HepG2 (cell line): ENCODE results near the gene CCDC142. TPM values are rescaled to one million over a fixed set of nuclear protein-coding genes. Genes with fewer than 3 reads are reported as not detected.
A peak's percentile ranks its signal among the peaks of the same experiment; 100 is the strongest.

ENCODE experiments used
- AKNA ChIP-seq: sonication (generic); formaldehyde crosslinking; IDR thresholded peaks from 2 replicates; pipeline ENCODE4 v1.4.0; 2020; ENCODE audit warnings: missing genetic modification reagents, borderline replicate concordance
- ARID3A ChIP-seq: IDR thresholded peaks from 2 replicates; pipeline ENCODE4 v1.6.1; 2012; ENCODE audit warnings: low read depth, low read length, improper control_type of control experiment
- ARNT2 ChIP-seq: sonication (generic); formaldehyde crosslinking; IDR thresholded peaks from 2 replicates; pipeline ENCODE4 v1.8.0; 2022; ENCODE audit warnings: mild to moderate bottlenecking, low read depth, missing genetic modification reagents, moderate library complexity
- CREM ChIP-seq, 2 experiments: sonication (generic) in 1 of 2; formaldehyde crosslinking in 1 of 2; IDR thresholded peaks; 2 replicates each; pipeline versions ENCODE4 v1.4.0 to v1.6.1; 2016 to 2020; ENCODE audit warnings: antibody characterized with exemption in 1 of 2, mild to moderate bottlenecking in 1 of 2, missing genetic modification reagents in 1 of 2
- LCORL ChIP-seq, 2 experiments: fragments of 450-650 bp in 1 of 2; sonication (generic) in 1 of 2; formaldehyde crosslinking in 1 of 2; IDR thresholded peaks; 2 replicates each; pipeline versions ENCODE4 v1.5.0 to v1.6.1; 2017 to 2020; ENCODE audit warnings: antibody characterized with exemption in 1 of 2, missing genetic modification reagents in 1 of 2
- MAZ ChIP-seq, 2 experiments: sonication (generic) in 1 of 2; formaldehyde crosslinking in 1 of 2; IDR thresholded peaks; 2 replicates each; pipeline versions ENCODE4 v1.5.0 to v1.6.1; 2012 to 2020; ENCODE audit warnings: low read depth in 2 of 2, mild to moderate bottlenecking in 2 of 2, borderline replicate concordance in 1 of 2, improper control_type of control experiment in 1 of 2, low read length in 1 of 2, missing genetic modification reagents in 1 of 2, moderate library complexity in 1 of 2
- NFYC ChIP-seq: IDR thresholded peaks from 2 replicates; pipeline ENCODE4 v1.6.1; 2016; ENCODE audit warnings: missing genetic modification reagents, missing compliant biosample characterization
- SCMH1 ChIP-seq: sonication (generic); formaldehyde crosslinking; IDR thresholded peaks from 2 replicates; pipeline ENCODE4 v1.9.0; 2021; ENCODE audit warnings: missing genetic modification reagents, mild to moderate bottlenecking, borderline replicate concordance
- SMC3 ChIP-seq: IDR thresholded peaks from 2 replicates; pipeline ENCODE4 v1.6.1; 2011; ENCODE audit warnings: low read length, improper control_type of control experiment
- TCF7 ChIP-seq: sonication (generic); IDR thresholded peaks from 2 replicates; pipeline ENCODE4 v1.6.1; 2016; ENCODE audit warnings: antibody characterized with exemption, low read depth
- ZBTB39 ChIP-seq: sonication (generic); formaldehyde crosslinking; IDR thresholded peaks from 2 replicates; pipeline ENCODE4 v1.5.0; 2020; ENCODE audit warnings: missing genetic modification reagents
- ZFP37 ChIP-seq: sonication (generic); formaldehyde crosslinking; IDR thresholded peaks from 2 replicates; pipeline ENCODE4 v1.4.0; 2020; ENCODE audit warnings: missing genetic modification reagents, borderline replicate concordance
- ZNF33B ChIP-seq: sonication (generic); formaldehyde crosslinking; IDR thresholded peaks from 2 replicates; pipeline ENCODE4 v1.5.1; 2020; ENCODE audit warnings: mild to moderate bottlenecking, missing genetic modification reagents
- ZNF431 ChIP-seq: sonication (generic); formaldehyde crosslinking; IDR thresholded peaks from 2 replicates; pipeline ENCODE4 v1.9.0; 2022; ENCODE audit warnings: missing genetic modification reagents, low read depth, mild to moderate bottlenecking, borderline replicate concordance
- ZNF44 ChIP-seq: sonication (generic); formaldehyde crosslinking; IDR thresholded peaks from 2 replicates; pipeline ENCODE4 v1.5.1; 2020; ENCODE audit warnings: mild to moderate bottlenecking, missing genetic modification reagents
- ZNF598 ChIP-seq: sonication (generic); formaldehyde crosslinking; IDR thresholded peaks from 2 replicates; pipeline ENCODE4 v1.5.1; 2020; ENCODE audit warnings: mild to moderate bottlenecking, missing genetic modification reagents, borderline replicate concordance
- ZNF605 ChIP-seq: sonication (generic); formaldehyde crosslinking; IDR thresholded peaks from 2 replicates; pipeline ENCODE4 v1.8.0; 2022; ENCODE audit warnings: mild to moderate bottlenecking, missing genetic modification reagents
- ZNF768 ChIP-seq: sonication (generic); formaldehyde crosslinking; IDR thresholded peaks from 2 replicates; pipeline ENCODE4 v1.4.0; 2020; ENCODE audit warnings: missing genetic modification reagents
- ZSCAN31 ChIP-seq: sonication (generic); formaldehyde crosslinking; IDR thresholded peaks from 2 replicates; pipeline ENCODE4 v1.5.0; 2020; ENCODE audit warnings: low read depth, mild to moderate bottlenecking, missing genetic modification reagents
- polyA plus RNA-seq, 8 experiments: library from polyadenylated mRNA; depleted of rRNA in 3 of 8; stranded (reverse) in 7 of 8; unstranded in 1 of 8; fragments of >200 nt; fragmentation: Illumina TruSeq in 4 of 8; extraction: Trizol in 4 of 8; gene quantifications; 2 replicates each; pipeline versions ENCODE4 v1.2.1 to v1.2.3, GENCODE V29; 2011 to 2016; ENCODE audit warnings: low read depth in 4 of 8, missing spikeins in 1 of 8, mixed read lengths in 1 of 8; ENCODE audit not compliant: insufficient read depth in 1 of 8
- total RNA-seq, 5 experiments: library from RNA; depleted of rRNA; stranded (reverse); fragments of >200 nt; fragmentation: Illumina TruSeq; extraction: Trizol; gene quantifications; 2 replicates each; pipeline ENCODE4 v1.2.3, GENCODE V29; 2016; ENCODE audit warnings: low read depth in 1 of 5

The CCDC142 gene
- total and polyA plus RNA-seq, 2 of the 13 experiments (the other 11 are each of a cell fraction or from before 2014, with no cell fraction given) = 14.7 to 30.4 TPM

GRCh38 chr2:74507145-74507925, 24.5 kb upstream of the CCDC142 start, which contains the start of gene PCGF1 (continued):
- TF ChIP-seq AKNA (CRISPR knock-in tag) (no peak), ZSCAN31 (CRISPR knock-in tag) (peak; percentile 96), ARNT2 (CRISPR knock-in tag) (peak; percentile 84), TCF7 (no peak), SMC3 (peak; percentile 35; the same call in 1 of the 2 replicates), ARID3A (no peak), ZNF598 (no peak), NFYC (CRISPR knock-in tag) (peak; percentile 80), ZNF44 (peak; percentile 22; the same call in 1 of the 2 replicates), ZFP37 (CRISPR knock-in tag) (peak; percentile 59), ZNF431 (CRISPR knock-in tag) (no peak; the same call in 1 of the 2 replicates), MAZ (IDR thresholded peaks at IDR 0.05; ENCODE audit: borderline replicate concordance, low read depth, low read length) (peak; percentile 79), MAZ (CRISPR knock-in tag; IDR thresholded peaks at IDR 0.05; ENCODE audit: low read depth) (peak; percentile 94), ZNF768 (CRISPR knock-in tag) (peak; percentile 80), ZNF33B (no peak), LCORL (IDR thresholded peaks at IDR 0.05) (no peak), LCORL (CRISPR knock-in tag; IDR thresholded peaks at IDR 0.05) (peak; percentile 56; the same call in 1 of the 2 replicates), SCMH1 (CRISPR knock-in tag) (no peak), CREM (IDR thresholded peaks at IDR 0.05) (peak; percentile 61; the same call in 1 of the 2 replicates), CREM (CRISPR knock-in tag; IDR thresholded peaks at IDR 0.05) (no peak), ZNF605 (CRISPR knock-in tag) (peak; percentile 66), ZBTB39 (CRISPR knock-in tag) (peak; percentile 80; the same call in 1 of the 2 replicates)
